Measurements from ENCODE around the gene TEX19.

DNA sequence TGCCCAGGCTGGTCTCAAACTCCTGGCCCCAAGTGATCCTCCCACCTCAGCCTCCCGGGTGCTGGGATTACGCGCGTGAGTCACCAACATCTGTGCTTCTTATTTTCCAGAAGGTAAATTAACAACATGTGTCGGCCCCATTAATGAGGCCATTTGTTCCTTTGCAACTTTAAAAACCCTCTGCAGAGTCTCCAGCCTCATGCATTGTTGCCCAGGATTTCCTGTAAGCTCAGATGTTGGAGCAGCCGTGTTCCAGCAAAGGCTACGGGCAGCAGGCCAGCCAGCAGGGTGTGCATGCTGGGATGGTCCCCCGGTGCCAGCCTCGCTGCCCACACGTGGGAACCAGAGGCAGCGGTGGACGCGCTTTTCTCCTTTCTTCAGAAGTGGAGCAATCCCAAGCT, 40.0 kb downstream of the TEX19 start:
- TF ChIP-seq CTCF (conservative IDR thresholded peaks at IDR 0.05; ENCODE audit: low read depth in 2 of 2) (no peak), STAT1 (IDR thresholded peaks at IDR 0.05; ENCODE audit: unreplicated experiment) (no peak), EZH2phosphoT487 (IDR thresholded peaks at IDR 0.05; ENCODE audit: unreplicated experiment) (no peak), POLR2AphosphoS5 (IDR thresholded peaks at IDR 0.05; ENCODE audit: low read depth) (no peak), CREB1 (CRISPR knock-in tag; IDR thresholded peaks at IDR 0.05; ENCODE audit: low read depth) (no peak), JUNB (IDR thresholded peaks at IDR 0.05; ENCODE audit: unreplicated experiment) (no peak), EZH2 (IDR thresholded peaks at IDR 0.05; ENCODE audit: low read depth, unreplicated experiment) (no peak)
- TF ChIP-seq, protein P1, sequence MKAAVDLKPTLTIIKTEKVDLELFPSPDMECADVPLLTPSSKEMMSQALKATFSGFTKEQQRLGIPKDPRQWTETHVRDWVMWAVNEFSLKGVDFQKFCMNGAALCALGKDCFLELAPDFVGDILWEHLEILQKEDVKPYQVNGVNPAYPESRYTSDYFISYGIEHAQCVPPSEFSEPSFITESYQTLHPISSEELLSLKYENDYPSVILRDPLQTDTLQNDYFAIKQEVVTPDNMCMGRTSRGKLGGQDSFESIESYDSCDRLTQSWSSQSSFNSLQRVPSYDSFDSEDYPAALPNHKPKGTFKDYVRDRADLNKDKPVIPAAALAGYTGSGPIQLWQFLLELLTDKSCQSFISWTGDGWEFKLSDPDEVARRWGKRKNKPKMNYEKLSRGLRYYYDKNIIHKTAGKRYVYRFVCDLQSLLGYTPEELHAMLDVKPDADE (IDR thresholded peaks at IDR 0.05), result no peak
- TF ChIP-seq, protein P2, sequence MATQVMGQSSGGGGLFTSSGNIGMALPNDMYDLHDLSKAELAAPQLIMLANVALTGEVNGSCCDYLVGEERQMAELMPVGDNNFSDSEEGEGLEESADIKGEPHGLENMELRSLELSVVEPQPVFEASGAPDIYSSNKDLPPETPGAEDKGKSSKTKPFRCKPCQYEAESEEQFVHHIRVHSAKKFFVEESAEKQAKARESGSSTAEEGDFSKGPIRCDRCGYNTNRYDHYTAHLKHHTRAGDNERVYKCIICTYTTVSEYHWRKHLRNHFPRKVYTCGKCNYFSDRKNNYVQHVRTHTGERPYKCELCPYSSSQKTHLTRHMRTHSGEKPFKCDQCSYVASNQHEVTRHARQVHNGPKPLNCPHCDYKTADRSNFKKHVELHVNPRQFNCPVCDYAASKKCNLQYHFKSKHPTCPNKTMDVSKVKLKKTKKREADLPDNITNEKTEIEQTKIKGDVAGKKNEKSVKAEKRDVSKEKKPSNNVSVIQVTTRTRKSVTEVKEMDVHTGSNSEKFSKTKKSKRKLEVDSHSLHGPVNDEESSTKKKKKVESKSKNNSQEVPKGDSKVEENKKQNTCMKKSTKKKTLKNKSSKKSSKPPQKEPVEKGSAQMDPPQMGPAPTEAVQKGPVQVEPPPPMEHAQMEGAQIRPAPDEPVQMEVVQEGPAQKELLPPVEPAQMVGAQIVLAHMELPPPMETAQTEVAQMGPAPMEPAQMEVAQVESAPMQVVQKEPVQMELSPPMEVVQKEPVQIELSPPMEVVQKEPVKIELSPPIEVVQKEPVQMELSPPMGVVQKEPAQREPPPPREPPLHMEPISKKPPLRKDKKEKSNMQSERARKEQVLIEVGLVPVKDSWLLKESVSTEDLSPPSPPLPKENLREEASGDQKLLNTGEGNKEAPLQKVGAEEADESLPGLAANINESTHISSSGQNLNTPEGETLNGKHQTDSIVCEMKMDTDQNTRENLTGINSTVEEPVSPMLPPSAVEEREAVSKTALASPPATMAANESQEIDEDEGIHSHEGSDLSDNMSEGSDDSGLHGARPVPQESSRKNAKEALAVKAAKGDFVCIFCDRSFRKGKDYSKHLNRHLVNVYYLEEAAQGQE (IDR thresholded peaks at IDR 0.05; ENCODE audit: unreplicated experiment), result no peak

Data from GM23338 (cell line).